Measurements from ENCODE around the gene FDXR. TPM values are rescaled to one million over a fixed set of nuclear protein-coding genes. Genes with fewer than 3 reads are reported as not detected.
A peak's percentile ranks its signal among the peaks of the same experiment; 100 is the strongest.

Gene FDXR
- total RNA-seq, 1 experiment from 2014 or later: 39.7 TPM

DNA sequence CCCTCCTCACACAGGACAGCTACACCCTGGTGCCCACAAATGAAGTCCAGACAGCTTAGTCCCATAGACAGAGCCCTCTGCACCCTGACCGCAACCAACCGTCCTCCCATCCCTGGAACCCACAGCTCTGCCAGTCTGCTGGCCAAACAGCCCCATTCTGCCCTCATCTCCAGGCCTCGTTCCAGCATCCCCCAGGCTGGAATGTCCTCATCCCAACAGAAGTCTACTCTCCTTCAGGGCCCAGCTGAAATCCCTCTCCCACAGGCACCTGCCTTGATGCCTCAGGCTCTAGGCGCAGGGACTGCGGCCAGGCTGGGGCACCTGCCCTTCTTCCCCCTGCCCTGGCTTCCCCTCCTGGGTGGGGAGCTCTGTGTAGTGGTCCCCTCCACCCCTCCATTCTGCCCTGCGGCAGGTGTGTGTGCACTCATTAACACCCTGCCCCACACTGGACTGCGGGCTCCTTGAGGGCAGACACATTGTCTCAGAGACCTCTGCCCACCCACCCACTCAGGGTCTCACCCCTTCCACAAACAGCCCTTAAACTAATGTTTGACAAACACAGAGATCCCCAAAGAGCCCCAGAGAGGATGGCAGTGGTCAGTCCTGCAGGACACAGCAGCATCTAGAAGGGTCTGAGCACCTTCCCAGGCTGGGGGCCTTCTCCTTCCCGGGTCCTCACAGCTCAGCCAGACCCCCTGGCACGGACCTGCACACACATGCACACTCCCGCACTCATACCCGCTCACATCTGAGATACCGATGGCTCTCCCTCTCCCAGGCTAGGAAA lies 13.9 kb downstream of the FDXR start:
- WGBS (ENCODE audit: extremely low coverage, insufficient read length, low lambda C conversion rate): no CpG with 5 or more reads among the region's 12 CpGs
- Histone ChIP-seq H3K9ac (ENCODE audit: extremely low read depth, insufficient read length, low read length) (no peak overlapping the region), H3K18ac (ENCODE audit: insufficient read length, low read depth, low read length) (no peak overlapping the region), H2BK15ac (ENCODE audit: low read depth, low read length) (no peak overlapping the region), H2BK120ac (ENCODE audit: low read depth, low read length, poor library complexity, severe bottlenecking) (no peak overlapping the region), H4K20me1 (ENCODE audit: control insufficient read depth, insufficient read depth, insufficient read length) (no peaks in the 10 kb centered on the region), H2BK12ac (ENCODE audit: insufficient read length, low read depth, low read length) (no peak overlapping the region), H2AK5ac (ENCODE audit: insufficient read length, low read length) (no peak overlapping the region), H3K4me1 (ENCODE audit: insufficient read depth, low read length) (0 out of 2 replicates have a peak, but pooled peaks cover 2% of the 10 kb centered on the region), H3K23me2 (ENCODE audit: insufficient read length, low read depth, low read length, poor library complexity, severe bottlenecking) (peaks cover 13% of the 10 kb centered on the region), H3K27me3 (ENCODE audit: insufficient read depth, low read length) (peaks cover 50% of the 10 kb centered on the region), H3K4ac (ENCODE audit: low read depth, low read length) (no peak overlapping the region), H4K8ac (replicated peaks; ENCODE audit: insufficient read length, low read depth, low read length) (no peak overlapping the region), H3K56ac (ENCODE audit: insufficient read length, low read depth, low read length) (no peak overlapping the region), H3K79me1 (ENCODE audit: insufficient read depth, low read depth, low read length, poor library complexity, severe bottlenecking) (no peaks in the 10 kb centered on the region), H2BK20ac (ENCODE audit: low read depth, low read length, poor library complexity, severe bottlenecking) (no peak overlapping the region), H3K4me2 (ENCODE audit: insufficient read depth, insufficient read length, low read length) (peak overlapping the region; percentile 13), H3K79me2 (ENCODE audit: insufficient read depth, low read length) (no peaks in the 10 kb centered on the region), H4K5ac (ENCODE audit: insufficient read length, low read depth, low read length) (no peak overlapping the region), H4K91ac (ENCODE audit: insufficient read length, low read depth, low read length) (no peak overlapping the region), H3K14ac (ENCODE audit: insufficient read depth, low read length) (no peak overlapping the region), H3K23ac (ENCODE audit: insufficient read length, low read depth, low read length) (no peak overlapping the region), H2BK5ac (ENCODE audit: insufficient read length, low read length) (no peak overlapping the region), H2AFZ (ENCODE audit: low read length) (no peak overlapping the region), H3T11ph (ENCODE audit: low read length) (no peak overlapping the region), H3K27ac (ENCODE audit: insufficient read length, low read depth, low read length) (no peak overlapping the region), H3K9me3 (ENCODE audit: control insufficient read depth, low read depth, low read length) (no peaks in the 10 kb centered on the region)
- peak overlapping the region; percentile 46 to 71 for H3K4me3 Mint-ChIP-seq
- H3K27ac Mint-ChIP-seq: no peak overlapping the region
- H3K27me3 Mint-ChIP-seq (ENCODE audit: low read depth): peaks cover 82% of the 10 kb centered on the region
- H3K36me3 Mint-ChIP-seq (ENCODE audit: insufficient read depth in 1 of 3, low read depth in 3 of 3): peaks cover 3 to 8% (median 7%) of the 10 kb centered on the region in 3 experiments; a peak in 4 of 7 replicates
- no peak for DNase-seq
- peaks cover 11% of the 10 kb centered on the region in 2 experiments; a peak in 3 of 4 replicates for H3K4me1 Mint-ChIP-seq
- TF ChIP-seq, protein P1, sequence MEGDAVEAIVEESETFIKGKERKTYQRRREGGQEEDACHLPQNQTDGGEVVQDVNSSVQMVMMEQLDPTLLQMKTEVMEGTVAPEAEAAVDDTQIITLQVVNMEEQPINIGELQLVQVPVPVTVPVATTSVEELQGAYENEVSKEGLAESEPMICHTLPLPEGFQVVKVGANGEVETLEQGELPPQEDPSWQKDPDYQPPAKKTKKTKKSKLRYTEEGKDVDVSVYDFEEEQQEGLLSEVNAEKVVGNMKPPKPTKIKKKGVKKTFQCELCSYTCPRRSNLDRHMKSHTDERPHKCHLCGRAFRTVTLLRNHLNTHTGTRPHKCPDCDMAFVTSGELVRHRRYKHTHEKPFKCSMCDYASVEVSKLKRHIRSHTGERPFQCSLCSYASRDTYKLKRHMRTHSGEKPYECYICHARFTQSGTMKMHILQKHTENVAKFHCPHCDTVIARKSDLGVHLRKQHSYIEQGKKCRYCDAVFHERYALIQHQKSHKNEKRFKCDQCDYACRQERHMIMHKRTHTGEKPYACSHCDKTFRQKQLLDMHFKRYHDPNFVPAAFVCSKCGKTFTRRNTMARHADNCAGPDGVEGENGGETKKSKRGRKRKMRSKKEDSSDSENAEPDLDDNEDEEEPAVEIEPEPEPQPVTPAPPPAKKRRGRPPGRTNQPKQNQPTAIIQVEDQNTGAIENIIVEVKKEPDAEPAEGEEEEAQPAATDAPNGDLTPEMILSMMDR (conservative IDR thresholded peaks at IDR 0.05): no peak
- H3K9me3 Mint-ChIP-seq: no peaks in the 10 kb centered on the region

All from H9 (cell line).